Spleen (tissue), 7 donors: Measurements from ENCODE around the gene DLX6.

Experiments used
- POLR2A ChIP-seq, 3 donors: fragments of 450-650 bp; IDR thresholded peaks; one replicate each; pipeline ENCODE4 v1.5.1; 2017; ENCODE audit warnings: antibody characterized with exemption in 3 of 3, mild to moderate bottlenecking in 1 of 3
- TF ChIP-seq, protein P1 (sequence below), 11 experiments: fragments of 200-600 bp in 7 of 11; fragments of 450-650 bp in 4 of 11; sonication (generic) in 4 of 11; IDR thresholded peaks in 8 of 11; conservative IDR thresholded peaks in 3 of 11; 1 replicate in 7 of 11; 2 replicates in 4 of 11; pipeline versions ENCODE4 v1.4.0 to v1.8.0; 2016 to 2021; ENCODE audit warnings: antibody characterized with exemption in 11 of 11, inconsistent platforms in 4 of 11, mild to moderate bottlenecking in 1 of 11
- donor health status: DM: no; HTN: no; CAD: no; lungs with moderate emphysema.
- donor health status: DM: no; HTN: no; CAD: no.
- donor health status: DM: no; HTN: no; CAD: no.

DNA sequence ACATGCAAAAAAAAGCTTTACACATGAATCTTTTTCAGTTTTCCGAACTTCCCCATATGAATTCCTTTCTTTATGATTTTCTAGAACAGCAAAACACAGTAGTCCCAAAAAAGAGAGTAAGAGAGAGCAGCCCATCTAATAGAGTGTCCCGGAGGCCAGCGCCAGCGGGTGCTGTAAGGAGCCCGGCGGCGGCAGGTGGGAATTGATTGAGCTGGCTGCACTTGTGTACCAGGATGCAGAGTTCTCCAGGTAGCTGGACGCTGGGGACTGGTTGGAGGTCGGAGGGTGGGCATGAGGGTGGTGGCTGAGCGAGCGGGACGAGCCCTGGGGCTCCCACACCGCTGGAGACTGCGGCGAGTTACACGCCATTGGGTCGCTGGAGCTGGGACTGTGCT lies 15.2 kb downstream of the DLX6 start:
- TF ChIP-seq POLR2A (IDR thresholded peaks at IDR 0.05): no peak
- TF ChIP-seq, protein P1, sequence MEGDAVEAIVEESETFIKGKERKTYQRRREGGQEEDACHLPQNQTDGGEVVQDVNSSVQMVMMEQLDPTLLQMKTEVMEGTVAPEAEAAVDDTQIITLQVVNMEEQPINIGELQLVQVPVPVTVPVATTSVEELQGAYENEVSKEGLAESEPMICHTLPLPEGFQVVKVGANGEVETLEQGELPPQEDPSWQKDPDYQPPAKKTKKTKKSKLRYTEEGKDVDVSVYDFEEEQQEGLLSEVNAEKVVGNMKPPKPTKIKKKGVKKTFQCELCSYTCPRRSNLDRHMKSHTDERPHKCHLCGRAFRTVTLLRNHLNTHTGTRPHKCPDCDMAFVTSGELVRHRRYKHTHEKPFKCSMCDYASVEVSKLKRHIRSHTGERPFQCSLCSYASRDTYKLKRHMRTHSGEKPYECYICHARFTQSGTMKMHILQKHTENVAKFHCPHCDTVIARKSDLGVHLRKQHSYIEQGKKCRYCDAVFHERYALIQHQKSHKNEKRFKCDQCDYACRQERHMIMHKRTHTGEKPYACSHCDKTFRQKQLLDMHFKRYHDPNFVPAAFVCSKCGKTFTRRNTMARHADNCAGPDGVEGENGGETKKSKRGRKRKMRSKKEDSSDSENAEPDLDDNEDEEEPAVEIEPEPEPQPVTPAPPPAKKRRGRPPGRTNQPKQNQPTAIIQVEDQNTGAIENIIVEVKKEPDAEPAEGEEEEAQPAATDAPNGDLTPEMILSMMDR (IDR thresholded peaks at IDR 0.05 in 8 of 11, conservative IDR thresholded peaks at IDR 0.05 in 3 of 11): no peak
